ENCODE data around the gene NACAD.

DNA sequence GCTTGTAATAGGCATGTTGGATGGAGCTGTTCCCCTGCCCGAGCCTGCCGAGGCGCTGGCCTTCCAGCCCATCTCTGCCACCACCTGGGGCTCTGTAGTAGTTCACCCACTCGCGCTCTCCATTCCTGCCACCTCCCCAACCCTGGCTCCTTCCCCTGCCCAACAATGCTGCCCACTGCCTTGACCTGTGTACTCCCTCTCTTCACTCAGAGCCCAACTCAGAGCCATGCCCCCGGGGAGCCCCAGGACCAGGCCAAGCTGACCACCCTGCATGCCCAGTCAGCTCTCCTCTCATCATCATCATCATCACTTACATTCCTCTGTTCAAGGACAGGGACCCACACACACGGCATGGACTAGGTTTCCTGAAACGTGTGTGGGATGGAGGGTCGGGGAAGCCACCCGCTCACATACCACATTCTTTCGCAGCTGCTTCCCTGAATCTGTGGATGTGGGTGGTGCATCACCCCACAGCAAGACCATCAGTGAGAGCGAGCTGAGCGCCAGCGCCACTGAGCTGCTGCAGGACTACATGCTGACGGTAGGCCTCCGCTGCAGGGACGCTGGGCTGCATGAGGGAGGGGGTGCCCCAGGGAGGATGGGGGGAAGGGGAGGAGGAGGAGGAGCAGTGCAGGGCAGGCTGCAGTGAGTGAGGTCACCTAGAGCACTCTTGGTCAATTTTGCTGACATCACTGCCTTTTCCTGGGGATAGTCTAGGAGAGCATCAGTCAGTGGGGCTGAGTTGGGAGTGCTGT, 15.6 kb downstream of the NACAD start:
- TF ChIP-seq, protein P1, sequence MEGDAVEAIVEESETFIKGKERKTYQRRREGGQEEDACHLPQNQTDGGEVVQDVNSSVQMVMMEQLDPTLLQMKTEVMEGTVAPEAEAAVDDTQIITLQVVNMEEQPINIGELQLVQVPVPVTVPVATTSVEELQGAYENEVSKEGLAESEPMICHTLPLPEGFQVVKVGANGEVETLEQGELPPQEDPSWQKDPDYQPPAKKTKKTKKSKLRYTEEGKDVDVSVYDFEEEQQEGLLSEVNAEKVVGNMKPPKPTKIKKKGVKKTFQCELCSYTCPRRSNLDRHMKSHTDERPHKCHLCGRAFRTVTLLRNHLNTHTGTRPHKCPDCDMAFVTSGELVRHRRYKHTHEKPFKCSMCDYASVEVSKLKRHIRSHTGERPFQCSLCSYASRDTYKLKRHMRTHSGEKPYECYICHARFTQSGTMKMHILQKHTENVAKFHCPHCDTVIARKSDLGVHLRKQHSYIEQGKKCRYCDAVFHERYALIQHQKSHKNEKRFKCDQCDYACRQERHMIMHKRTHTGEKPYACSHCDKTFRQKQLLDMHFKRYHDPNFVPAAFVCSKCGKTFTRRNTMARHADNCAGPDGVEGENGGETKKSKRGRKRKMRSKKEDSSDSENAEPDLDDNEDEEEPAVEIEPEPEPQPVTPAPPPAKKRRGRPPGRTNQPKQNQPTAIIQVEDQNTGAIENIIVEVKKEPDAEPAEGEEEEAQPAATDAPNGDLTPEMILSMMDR (IDR thresholded peaks at IDR 0.05; ENCODE audit: borderline replicate concordance, extremely low read depth, low read length, poor library complexity, severe bottlenecking), result peak; percentile 19
- no peak for TF ChIP-seq EZH2 (IDR thresholded peaks at IDR 0.05; ENCODE audit: borderline replicate concordance, low read depth, low read length, severe bottlenecking)
